H9 (cell line): ENCODE measurements around the gene MXI1. TPM values are rescaled to one million over a fixed set of nuclear protein-coding genes. Genes with fewer than 3 reads are reported as not detected.

Source experiments
- DNase-seq: peaks from one replicate; pipeline ENCODE4 v3.0.0-alpha.2; 2017
- H2AFZ ChIP-seq: one replicate; pipeline ENCODE4 v1.6.1; 2013; ENCODE audit warnings: mild to moderate bottlenecking, low read length, control low read depth, moderate library complexity
- H2AK5ac ChIP-seq: 2 replicates; pipeline ENCODE4 v1.6.1; 2013; ENCODE audit warnings: low read length, control low read depth, mixed read lengths; ENCODE audit not compliant: insufficient read length
- H2BK120ac ChIP-seq: one replicate; pipeline ENCODE4 v1.6.1; 2013; ENCODE audit warnings: low read depth, mild to moderate bottlenecking, low read length, control low read depth, inconsistent platforms; ENCODE audit not compliant: poor library complexity, severe bottlenecking
- H2BK12ac ChIP-seq: 2 replicates; pipeline ENCODE4 v1.6.1; 2013; ENCODE audit warnings: low read length, control low read depth, mixed read lengths, low read depth; ENCODE audit not compliant: insufficient read length
- H2BK15ac ChIP-seq: 2 replicates; pipeline ENCODE4 v1.6.1; 2013; ENCODE audit warnings: low read depth, low read length, control low read depth
- H2BK20ac ChIP-seq: one replicate; pipeline ENCODE4 v1.6.1; 2013; ENCODE audit warnings: low read depth, mild to moderate bottlenecking, low read length, control low read depth, inconsistent platforms; ENCODE audit not compliant: poor library complexity, severe bottlenecking
- H2BK5ac ChIP-seq: 2 replicates; pipeline ENCODE4 v1.6.1; 2013; ENCODE audit warnings: low read length, control low read depth, mixed read lengths; ENCODE audit not compliant: insufficient read length
- H3K14ac ChIP-seq: 2 replicates; pipeline ENCODE4 v1.6.1; 2013; ENCODE audit warnings: low read length, control low read depth; ENCODE audit not compliant: insufficient read depth
- H3K18ac ChIP-seq: 2 replicates; pipeline ENCODE4 v1.6.1; 2013; ENCODE audit warnings: low read depth, mild to moderate bottlenecking, mixed read lengths, low read length, control low read depth; ENCODE audit not compliant: insufficient read length
- H3K23ac ChIP-seq: 2 replicates; pipeline ENCODE4 v1.6.1; 2013; ENCODE audit warnings: low read length, control low read depth, mixed read lengths, low read depth; ENCODE audit not compliant: insufficient read length
- H3K23me2 ChIP-seq: 2 replicates; pipeline ENCODE4 v1.6.1; 2013; ENCODE audit warnings: low read depth, mild to moderate bottlenecking, mixed read lengths, low read length, control low read depth; ENCODE audit not compliant: insufficient read length, poor library complexity, severe bottlenecking
- H3K27ac ChIP-seq: 2 replicates; pipeline ENCODE4 v1.5.1; 2013; ENCODE audit warnings: low read length, control low read depth, mixed read lengths, low read depth; ENCODE audit not compliant: insufficient read length
- H3K27me3 ChIP-seq: 2 replicates; pipeline ENCODE4 v1.6.1; 2013; ENCODE audit warnings: low read length, control low read depth, inconsistent platforms; ENCODE audit not compliant: insufficient read depth
- H3K4ac ChIP-seq: 2 replicates; pipeline ENCODE4 v1.6.1; 2013; ENCODE audit warnings: low read depth, mild to moderate bottlenecking, control low read depth, inconsistent platforms, low read length, moderate library complexity
- H3K4me1 ChIP-seq: 2 replicates; pipeline ENCODE4 v1.6.1; 2013; ENCODE audit warnings: low read length, control low read depth, inconsistent platforms; ENCODE audit not compliant: insufficient read depth
- H3K4me2 ChIP-seq: 2 replicates; pipeline ENCODE4 v1.6.1; 2013; ENCODE audit warnings: low read length, control low read depth, mixed read lengths; ENCODE audit not compliant: insufficient read length, insufficient read depth
- H3K56ac ChIP-seq: 2 replicates; pipeline ENCODE4 v1.6.1; 2013; ENCODE audit warnings: low read depth, mild to moderate bottlenecking, mixed read lengths, low read length, control low read depth; ENCODE audit not compliant: insufficient read length
- H3K79me1 ChIP-seq: 2 replicates; pipeline ENCODE4 v1.6.1; 2013; ENCODE audit warnings: low read depth, mild to moderate bottlenecking, moderate library complexity, low read length, control low read depth, inconsistent platforms; ENCODE audit not compliant: insufficient read depth, poor library complexity, severe bottlenecking
- H3K79me2 ChIP-seq: 2 replicates; pipeline ENCODE4 v1.6.1; 2013; ENCODE audit warnings: low read length, control low read depth, inconsistent platforms; ENCODE audit not compliant: insufficient read depth
- H3K9ac ChIP-seq: 2 replicates; pipeline ENCODE4 v1.6.1; 2013; ENCODE audit warnings: low read length, control low read depth, mixed read lengths; ENCODE audit not compliant: insufficient read length; ENCODE audit errors: extremely low read depth
- H3K9me3 ChIP-seq: one replicate; pipeline ENCODE4 v1.6.1; 2013; ENCODE audit warnings: low read depth, low read length, inconsistent platforms; ENCODE audit not compliant: control insufficient read depth
- H3T11ph ChIP-seq: one replicate; pipeline ENCODE4 v1.6.1; 2013; ENCODE audit warnings: mild to moderate bottlenecking, low read length, control low read depth, inconsistent platforms
- H4K20me1 ChIP-seq: one replicate; pipeline ENCODE4 v1.6.1; 2013; ENCODE audit not compliant: control insufficient read depth, insufficient read length, insufficient read depth
- H4K5ac ChIP-seq: 2 replicates; pipeline ENCODE4 v1.6.1; 2013; ENCODE audit warnings: low read depth, mild to moderate bottlenecking, mixed read lengths, low read length, control low read depth; ENCODE audit not compliant: insufficient read length
- H4K8ac ChIP-seq: replicated peaks from 2 replicates; pipeline ENCODE4 v1.6.1; 2013; ENCODE audit warnings: low read length, control low read depth, mixed read lengths, low read depth; ENCODE audit not compliant: insufficient read length
- H4K91ac ChIP-seq: 2 replicates; pipeline ENCODE4 v1.6.1; 2013; ENCODE audit warnings: low read depth, mild to moderate bottlenecking, moderate library complexity, mixed read lengths, low read length, control low read depth; ENCODE audit not compliant: insufficient read length
- H3K27ac Mint-ChIP-seq, 3 experiments: 2 replicates in 2 of 3; 3 replicates in 1 of 3; pipeline ENCODE4 v1.8.0; 2020 to 2021; ENCODE audit warnings: mixed read lengths in 3 of 3, mild to moderate bottlenecking in 1 of 3, moderate library complexity in 1 of 3
- H3K27me3 Mint-ChIP-seq: 2 replicates; pipeline ENCODE4 v1.8.0; 2021; ENCODE audit warnings: low read depth, mild to moderate bottlenecking, moderate library complexity, mixed read lengths
- H3K36me3 Mint-ChIP-seq, 3 experiments: 2 replicates in 2 of 3; 3 replicates in 1 of 3; pipeline ENCODE4 v1.8.0; 2020 to 2021; ENCODE audit warnings: low read depth in 3 of 3, mixed read lengths in 3 of 3; ENCODE audit not compliant: insufficient read depth in 1 of 3
- H3K4me1 Mint-ChIP-seq, 2 experiments: 2 replicates each; pipeline ENCODE4 v1.8.0; 2020; ENCODE audit warnings: mixed read lengths in 2 of 2
- H3K4me3 Mint-ChIP-seq, 2 experiments: 2 replicates in 1 of 2; 3 replicates in 1 of 2; pipeline ENCODE4 v1.8.0; 2020 to 2021; ENCODE audit warnings: mild to moderate bottlenecking in 2 of 2, mixed read lengths in 2 of 2, moderate library complexity in 1 of 2
- H3K9me3 Mint-ChIP-seq, 2 experiments: 2 replicates in 1 of 2; 3 replicates in 1 of 2; pipeline ENCODE4 v1.8.0; 2020; ENCODE audit warnings: mild to moderate bottlenecking in 2 of 2, mixed read lengths in 2 of 2, moderate library complexity in 1 of 2
- WGBS: extraction: QIAGEN DNeasy Blood & Tissue Kit; methylation state at CpG from one replicate; pipeline ENCODE4 v1.1.7; 2013; ENCODE audit warnings: missing lambda C conversion rate, low lambda C conversion rate, mixed read lengths; ENCODE audit not compliant: insufficient read length; ENCODE audit errors: extremely low coverage; 5-methylcytosine and 5-hydroxymethylcytosine counted together
- total RNA-seq: library from RNA; stranded (reverse); gene quantifications from 2 replicates; pipeline ENCODE4 v1.2.1, GENCODE V29; 2021
- TF ChIP-seq, protein P1 (sequence below): fragments of 200-600 bp; sonication (generic); conservative IDR thresholded peaks from 3 replicates; pipeline ENCODE4 v1.8.0; 2021; ENCODE audit warnings: antibody characterized with exemption, mild to moderate bottlenecking

The MXI1 gene
- total RNA-seq, 1 experiment from 2014 or later, result 5.6 TPM

- no peaks in the 10 kb centered on the region for H3K23me2 ChIP-seq
- H3K27ac Mint-ChIP-seq, result no peak overlapping the region
- no peaks in the 10 kb centered on the region for H3K4me1 ChIP-seq
- H3K4me3 Mint-ChIP-seq, result no peak overlapping the region
- no peaks in the 10 kb centered on the region for H3K27me3 ChIP-seq
- TF ChIP-seq, protein P1, sequence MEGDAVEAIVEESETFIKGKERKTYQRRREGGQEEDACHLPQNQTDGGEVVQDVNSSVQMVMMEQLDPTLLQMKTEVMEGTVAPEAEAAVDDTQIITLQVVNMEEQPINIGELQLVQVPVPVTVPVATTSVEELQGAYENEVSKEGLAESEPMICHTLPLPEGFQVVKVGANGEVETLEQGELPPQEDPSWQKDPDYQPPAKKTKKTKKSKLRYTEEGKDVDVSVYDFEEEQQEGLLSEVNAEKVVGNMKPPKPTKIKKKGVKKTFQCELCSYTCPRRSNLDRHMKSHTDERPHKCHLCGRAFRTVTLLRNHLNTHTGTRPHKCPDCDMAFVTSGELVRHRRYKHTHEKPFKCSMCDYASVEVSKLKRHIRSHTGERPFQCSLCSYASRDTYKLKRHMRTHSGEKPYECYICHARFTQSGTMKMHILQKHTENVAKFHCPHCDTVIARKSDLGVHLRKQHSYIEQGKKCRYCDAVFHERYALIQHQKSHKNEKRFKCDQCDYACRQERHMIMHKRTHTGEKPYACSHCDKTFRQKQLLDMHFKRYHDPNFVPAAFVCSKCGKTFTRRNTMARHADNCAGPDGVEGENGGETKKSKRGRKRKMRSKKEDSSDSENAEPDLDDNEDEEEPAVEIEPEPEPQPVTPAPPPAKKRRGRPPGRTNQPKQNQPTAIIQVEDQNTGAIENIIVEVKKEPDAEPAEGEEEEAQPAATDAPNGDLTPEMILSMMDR, result no peak
- H3K9ac ChIP-seq, result no peak overlapping the region
- no peaks in the 10 kb centered on the region for H3K79me2 ChIP-seq
- H2AK5ac ChIP-seq, result no peak overlapping the region
- no peak overlapping the region for H3T11ph ChIP-seq
- H2BK20ac ChIP-seq, result no peak overlapping the region
- H3K27me3 Mint-ChIP-seq, result no peaks in the 10 kb centered on the region; the same call in 1 of the 2 replicates
- H3K4ac ChIP-seq, result no peak overlapping the region
- whole genome bisulfite sequencing, result no CpG with 5 or more reads among the region's 4 CpGs
- H3K36me3 Mint-ChIP-seq, result no peaks in the 10 kb centered on the region
- peaks cover 11 to 12% of the 10 kb centered on the region in 2 experiments for H3K4me1 Mint-ChIP-seq
- no peak overlapping the region for H2BK12ac ChIP-seq
- H3K4me2 ChIP-seq, result no peak overlapping the region
- no peak overlapping the region for H3K23ac ChIP-seq
- no peak overlapping the region for H2AFZ ChIP-seq
- no peak overlapping the region for H3K14ac ChIP-seq
- H4K5ac ChIP-seq, result no peak overlapping the region
- H2BK5ac ChIP-seq, result no peak overlapping the region
- H4K8ac ChIP-seq, result no peak overlapping the region
- H2BK15ac ChIP-seq, result no peak overlapping the region
- H3K79me1 ChIP-seq, result no peaks in the 10 kb centered on the region
- H3K27ac ChIP-seq, result no peak overlapping the region
- no peaks in the 10 kb centered on the region for H3K9me3 Mint-ChIP-seq
- H3K56ac ChIP-seq, result no peak overlapping the region
- H3K18ac ChIP-seq, result no peak overlapping the region
- H4K91ac ChIP-seq, result no peak overlapping the region
- no peaks in the 10 kb centered on the region for H3K9me3 ChIP-seq
- no peaks in the 10 kb centered on the region for H4K20me1 ChIP-seq
- DNase-seq, result no peak
- no peak overlapping the region for H2BK120ac ChIP-seq
Observed at GRCh38 chr10:110273474-110273873, 66.1 kb downstream of the MXI1 start.
